GM12874 (cell line): ENCODE data around the gene CLMP.

ENCODE experiments used
- CTCF ChIP-seq: IDR thresholded peaks from 2 replicates; pipeline ENCODE4 v1.5.1; 2011; ENCODE audit warnings: low read depth, mild to moderate bottlenecking, control low read depth, low read length, moderate library complexity; ENCODE audit not compliant: insufficient read depth

The CLMP gene

DNA sequence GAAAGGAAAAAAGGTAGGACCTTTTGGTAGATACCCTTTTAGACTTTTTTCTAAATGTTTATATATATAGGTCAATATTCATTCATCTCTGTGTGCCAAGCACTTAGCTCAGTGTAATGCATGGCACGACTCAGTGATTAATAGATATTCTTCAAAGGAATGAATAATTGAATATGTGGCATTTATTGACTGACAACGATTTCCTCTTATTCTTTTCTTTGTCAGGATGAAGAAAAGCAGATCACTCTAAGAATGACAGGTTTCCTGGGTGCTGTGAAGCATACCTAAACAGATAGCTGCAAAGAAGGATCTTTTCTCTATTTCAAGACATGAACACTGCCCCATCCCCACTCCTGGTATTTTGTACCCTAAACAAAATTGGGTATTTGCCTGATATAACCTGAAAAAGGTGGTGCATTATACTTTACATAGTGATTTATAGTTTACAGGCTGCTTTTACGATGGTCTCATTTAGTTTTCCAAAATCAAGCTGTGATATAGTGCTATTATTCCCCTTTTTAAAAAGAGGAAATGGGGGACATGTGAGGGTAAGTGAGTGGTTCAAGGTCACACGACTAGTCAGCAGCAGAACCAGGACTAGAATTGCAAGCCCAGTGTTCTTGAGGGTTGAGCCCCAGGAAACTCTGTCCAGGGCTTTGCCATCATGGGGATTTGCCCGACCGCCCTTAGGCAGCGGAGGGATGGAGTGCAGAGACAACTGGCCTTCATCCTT is 32.9 kb upstream of the CLMP start:
- TF ChIP-seq CTCF, result no peak

DNA sequence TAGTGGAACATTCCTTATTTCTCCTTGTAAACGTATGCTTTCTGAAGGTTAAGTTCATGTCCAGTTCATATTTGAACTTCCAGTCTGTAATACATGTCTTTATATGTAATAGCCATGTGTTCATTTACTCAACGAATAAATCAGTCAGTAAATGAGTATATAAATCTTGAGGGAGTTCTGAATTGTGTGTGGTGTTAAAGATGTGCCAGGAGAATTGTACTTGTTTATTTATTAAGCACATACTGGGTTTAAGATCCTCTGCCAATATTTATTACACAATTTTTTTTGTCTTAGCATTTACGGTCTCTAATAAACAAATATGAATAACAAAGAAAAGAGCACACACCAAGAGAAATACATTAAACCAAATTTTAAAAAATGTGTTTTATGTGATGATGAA is 26.5 kb upstream of the CLMP start:
- no peak for TF ChIP-seq CTCF

DNA sequence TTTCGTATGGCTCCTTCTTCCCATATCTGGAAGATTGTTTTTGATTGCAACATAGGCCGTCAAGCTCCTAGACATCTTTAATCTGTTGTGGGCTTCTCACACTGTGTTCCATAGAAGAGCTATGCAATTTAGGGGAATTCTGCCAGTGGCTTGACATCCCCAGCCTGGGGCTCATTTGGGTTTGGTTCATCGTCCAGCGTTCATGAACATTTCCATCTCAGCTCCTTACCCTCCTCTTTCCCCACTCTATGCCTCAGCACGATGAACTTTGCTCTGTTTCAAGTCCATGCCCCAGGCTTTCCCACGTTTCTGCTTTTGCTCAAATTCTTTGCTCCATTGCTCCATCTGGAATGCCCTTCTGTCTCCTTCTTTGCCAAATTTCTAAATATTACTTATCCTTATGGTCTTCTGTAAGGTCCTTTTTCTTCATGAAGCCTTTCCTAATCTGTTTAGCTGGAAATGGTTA is 26.1 kb upstream of the CLMP start:
- no peak for TF ChIP-seq CTCF

DNA sequence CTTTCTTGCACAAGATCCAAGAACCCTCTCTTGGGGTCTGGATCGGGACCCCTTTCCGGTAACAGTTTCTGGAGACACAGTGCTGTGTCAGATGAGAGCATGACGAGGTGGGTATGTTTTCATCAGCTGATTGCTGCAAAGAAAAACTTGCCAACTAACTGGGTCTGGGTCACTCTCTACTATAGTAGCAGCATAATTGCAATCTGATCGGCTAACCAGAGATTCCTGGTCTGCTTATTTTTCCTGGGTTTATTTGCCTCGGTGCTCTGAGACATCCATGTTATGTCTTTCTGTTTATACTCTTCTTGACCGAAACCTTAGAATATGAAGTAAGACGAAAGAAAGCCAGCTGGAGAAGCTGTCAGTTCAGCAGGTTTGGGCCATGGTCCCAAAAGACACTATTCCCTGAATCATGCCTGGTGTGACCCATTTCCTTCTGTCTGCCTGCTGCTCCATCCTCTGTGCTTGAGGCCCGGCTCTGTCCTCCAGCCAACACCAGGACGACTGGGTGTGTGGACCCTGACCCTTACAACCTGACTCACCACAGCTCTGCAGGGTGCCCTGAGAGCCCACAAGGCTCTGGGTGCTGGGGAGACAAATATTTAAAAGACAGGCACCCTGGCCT is 24.1 kb upstream of the CLMP start:
- TF ChIP-seq CTCF, result no peak

- TF ChIP-seq CTCF, result no peak
These were observed 23.4 kb upstream of the CLMP start for GRCh38 chr11:123218451-123218850.

DNA sequence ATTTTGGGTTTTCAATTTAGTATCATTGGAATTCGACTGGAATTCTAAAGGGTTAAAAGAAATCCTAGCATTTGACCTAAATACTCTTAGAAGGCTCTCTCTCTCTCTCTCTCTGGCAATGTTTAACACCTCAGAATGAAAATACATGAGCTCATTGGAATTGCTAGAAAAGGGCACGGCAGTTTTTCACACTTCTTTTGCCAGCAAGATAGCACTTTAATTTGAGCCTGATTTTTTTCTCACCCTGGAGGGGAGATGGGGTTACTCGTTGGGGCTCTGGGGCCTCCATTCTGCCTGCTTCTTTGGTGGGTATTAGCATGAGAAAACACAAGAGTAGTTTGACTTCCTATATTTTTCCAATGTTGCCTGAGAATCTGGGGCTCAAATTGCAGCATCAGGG is 22.8 kb upstream of the CLMP start:
- no peak for TF ChIP-seq CTCF

DNA sequence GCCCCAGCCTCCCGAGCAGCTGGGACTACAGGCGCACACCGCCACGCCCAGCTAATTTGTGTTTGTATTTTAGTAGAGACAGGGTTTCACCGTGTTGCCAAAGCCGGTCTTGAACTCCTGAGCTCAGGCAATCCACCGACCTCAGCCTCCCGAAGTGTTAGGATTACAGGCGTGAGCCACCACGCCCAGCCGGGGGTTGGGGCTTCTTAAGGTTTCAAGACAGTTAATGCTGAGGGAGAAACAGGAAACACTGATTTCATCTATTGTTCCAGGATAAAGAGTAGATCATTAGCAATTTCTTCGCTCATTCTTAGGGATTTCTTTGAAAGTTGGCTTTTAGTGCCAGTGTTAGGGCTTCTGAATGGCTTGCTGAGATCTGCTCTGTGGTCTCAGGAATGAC is 21.2 kb upstream of the CLMP start:
- TF ChIP-seq CTCF, result no peak
